HEK293 (cell line): Measurements from ENCODE around the gene HEG1.

ENCODE experiments used
- CTCF ChIA-PET: fragments of 350-600 bp; formaldehyde crosslinking; extraction: SDS; loops from one replicate; lab custom pipeline; 2021; ENCODE audit warnings: antibody characterized with exemption; lab: Yijun Ruan, JAX
- POLR2A ChIA-PET: fragments of 300-600 bp; formaldehyde crosslinking; extraction: SDS; loops from one replicate; lab custom pipeline; 2020; ENCODE audit warnings: antibody characterized with exemption, inconsistent platforms; lab: Yijun Ruan, JAX
- H3K27ac ChIP-seq: fragments of 200-500 bp; sonication (Bioruptor generic); 2 replicates; pipeline ENCODE4 v1.5.1; 2014; ENCODE audit warnings: low read depth, low read length, control low read depth, inconsistent platforms; ENCODE audit errors: extremely low read depth
- H3K36me3 ChIP-seq, 2 experiments: fragments of 200-500 bp in 1 of 2; sonication (Bioruptor generic) in 1 of 2; 1 replicate in 1 of 2; 2 replicates in 1 of 2; pipeline ENCODE4 v1.5.1; 2014 to 2017; ENCODE audit warnings: inconsistent platforms in 2 of 2, low read length in 2 of 2; ENCODE audit not compliant: control insufficient read depth in 2 of 2, insufficient read depth in 1 of 2
- H3K4me1 ChIP-seq: fragments of 200-500 bp; sonication (Bioruptor generic); 2 replicates; pipeline ENCODE4 v1.5.1; 2014; ENCODE audit warnings: mild to moderate bottlenecking, low read length, inconsistent platforms; ENCODE audit not compliant: control insufficient read depth, insufficient read depth
- H3K4me3 ChIP-seq: 2 replicates; pipeline ENCODE4 v1.5.1; 2011; ENCODE audit warnings: low read depth, mild to moderate bottlenecking, control low read depth, low read length, moderate library complexity
- H3K9me3 ChIP-seq: fragments of 200-500 bp; sonication (Bioruptor generic); 2 replicates; pipeline ENCODE4 v1.5.1; 2014; ENCODE audit warnings: low read depth, low read length, inconsistent platforms; ENCODE audit not compliant: control insufficient read depth, insufficient read depth
- FEZF1 ChIP-seq: fragments of 450-650 bp; formaldehyde crosslinking; IDR thresholded peaks from 2 replicates; pipeline ENCODE4 v1.5.1; 2016; ENCODE audit warnings: missing biosample characterization, missing genetic modification characterization
- SCRT1 ChIP-seq: fragments of 450-650 bp; formaldehyde crosslinking; IDR thresholded peaks from 2 replicates; pipeline ENCODE4 v1.5.1; 2016; ENCODE audit warnings: missing biosample characterization, missing genetic modification characterization, borderline replicate concordance
- SCRT2 ChIP-seq: fragments of 450-650 bp; formaldehyde crosslinking; IDR thresholded peaks from 2 replicates; pipeline ENCODE4 v1.5.1; 2016; ENCODE audit warnings: missing biosample characterization, missing genetic modification characterization
- TRIM28 ChIP-seq: IDR thresholded peaks from 2 replicates; pipeline ENCODE4 v1.6.1; 2011; ENCODE audit warnings: low read length, control low read depth, borderline replicate concordance
- WT1 ChIP-seq: fragments of 450-650 bp; formaldehyde crosslinking; IDR thresholded peaks from 2 replicates; pipeline ENCODE4 v1.5.1; 2016; ENCODE audit warnings: missing biosample characterization, missing genetic modification characterization
- ZBTB1 ChIP-seq: fragments of 450-650 bp; formaldehyde crosslinking; IDR thresholded peaks from 2 replicates; pipeline ENCODE4 v1.5.1; 2016; ENCODE audit warnings: missing biosample characterization, missing genetic modification characterization
- ZEB2 ChIP-seq: fragments of 450-650 bp; formaldehyde crosslinking; IDR thresholded peaks from 2 replicates; pipeline ENCODE4 v1.5.1; 2016; ENCODE audit warnings: missing biosample characterization, missing genetic modification characterization
- ZIC2 ChIP-seq: fragments of 450-650 bp; formaldehyde crosslinking; IDR thresholded peaks from 2 replicates; pipeline ENCODE4 v1.5.1; 2016; ENCODE audit warnings: missing biosample characterization, missing genetic modification characterization
- ZNF146 ChIP-seq: fragments of 450-650 bp; formaldehyde crosslinking; IDR thresholded peaks from 2 replicates; pipeline ENCODE4 v1.5.1; 2016; ENCODE audit warnings: missing biosample characterization, missing genetic modification characterization
- ZNF24 ChIP-seq: fragments of 450-650 bp; formaldehyde crosslinking; IDR thresholded peaks from 2 replicates; pipeline ENCODE4 v1.5.1; 2016; ENCODE audit warnings: missing biosample characterization, missing genetic modification characterization
- ZNF341 ChIP-seq: fragments of 450-650 bp; formaldehyde crosslinking; IDR thresholded peaks from 2 replicates; pipeline ENCODE4; 2016; ENCODE audit warnings: low read depth, missing biosample characterization, missing genetic modification characterization
- ZNF416 ChIP-seq: fragments of 450-650 bp; formaldehyde crosslinking; IDR thresholded peaks from 2 replicates; pipeline ENCODE4 v1.5.1; 2016; ENCODE audit warnings: missing biosample characterization, missing genetic modification characterization
- ZNF423 ChIP-seq: fragments of 450-650 bp; formaldehyde crosslinking; IDR thresholded peaks from 2 replicates; pipeline ENCODE4 v1.5.1; 2016; ENCODE audit warnings: missing biosample characterization, missing genetic modification characterization
- ZNF521 ChIP-seq: fragments of 450-650 bp; formaldehyde crosslinking; IDR thresholded peaks from 2 replicates; pipeline ENCODE4 v1.5.1; 2017; ENCODE audit warnings: missing biosample characterization, mild to moderate bottlenecking, missing genetic modification characterization
- ZNF600 ChIP-seq: fragments of 450-650 bp; formaldehyde crosslinking; IDR thresholded peaks from 2 replicates; pipeline ENCODE4 v1.5.1; 2016; ENCODE audit warnings: missing biosample characterization, missing genetic modification characterization
- ZNF629 ChIP-seq: fragments of 450-650 bp; formaldehyde crosslinking; IDR thresholded peaks from 2 replicates; pipeline ENCODE4 v1.5.1; 2017; ENCODE audit warnings: missing biosample characterization, missing genetic modification characterization
- ZNF639 ChIP-seq: fragments of 450-650 bp; formaldehyde crosslinking; IDR thresholded peaks from 2 replicates; pipeline ENCODE4 v1.5.1; 2016; ENCODE audit warnings: missing biosample characterization, missing genetic modification characterization
- TF ChIP-seq, protein P1 (sequence below): fragments of 450-650 bp; formaldehyde crosslinking; IDR thresholded peaks from 2 replicates; pipeline ENCODE4 v1.5.1; 2016; ENCODE audit warnings: missing biosample characterization, missing genetic modification characterization
- TF ChIP-seq, protein P2 (sequence below): fragments of 450-650 bp; formaldehyde crosslinking; IDR thresholded peaks from 2 replicates; pipeline ENCODE4 v1.5.1; 2016; ENCODE audit warnings: missing biosample characterization, missing genetic modification characterization, borderline replicate concordance
- TF ChIP-seq, protein P3 (sequence below): fragments of 450-650 bp; formaldehyde crosslinking; IDR thresholded peaks from 2 replicates; pipeline ENCODE4 v1.5.1; 2016; ENCODE audit warnings: missing biosample characterization, missing genetic modification characterization, borderline replicate concordance

The HEG1 gene

GRCh38 chr3:125053304-125053699, 2.5 kb downstream of the HEG1 start:
- no peak for TF ChIP-seq ZNF521 (tag by site-specific recombination)
- TF ChIP-seq SCRT2 (tag by site-specific recombination), result peak; percentile 76
- no peak for TF ChIP-seq ZBTB1
- TF ChIP-seq ZNF416, result no peak
- Histone ChIP-seq H3K27ac (no peak overlapping the region), H3K4me3 (no peak overlapping the region), H3K9me3 (no peaks in the 10 kb centered on the region), H3K4me1 (peaks cover 16% of the 10 kb centered on the region), H3K36me3 (peaks cover 0 to 11% of the 10 kb centered on the region in 2 experiments; a peak in 1 of 3 replicates)
- ChIA-PET POLR2A (interaction anchor here (1.1 kb wide), 1 partner anchor 9 kb away, joined by 4 read pairs; no protein-coding TSS in a partner anchor), CTCF (interaction anchor here (1.2 kb wide), 1 partner anchor 77 kb away, joined by 4 read pairs; no protein-coding TSS in a partner anchor)

- ChIA-PET POLR2A (interaction anchor here (1.1 kb wide), 1 partner anchor 10 kb away, joined by 4 read pairs; no protein-coding TSS in a partner anchor), CTCF (no interaction called here)
- Histone ChIP-seq H3K27ac (peak overlapping the region; percentile 10), H3K9me3 (no peaks in the 10 kb centered on the region), H3K36me3 (peaks cover 0 to 14% of the 10 kb centered on the region in 2 experiments; a peak in 1 of 3 replicates), H3K4me1 (peaks cover 16% of the 10 kb centered on the region), H3K4me3 (no peak overlapping the region)
- TF ChIP-seq ZNF146 (no peak), SCRT1 (tag by site-specific recombination) (peak; percentile 7; the same call in 1 of the 2 replicates), TRIM28 (peak; percentile 65; the same call in 1 of the 2 replicates), WT1 (tag by site-specific recombination) (0 out of 2 replicates have a peak, but pooled peaks have one; percentile 41), ZEB2 (peak; percentile 54; the same call in 1 of the 2 replicates), ZNF639 (tag by site-specific recombination) (no peak), ZNF600 (tag by site-specific recombination) (0 out of 2 replicates have a peak, but pooled peaks have one; percentile 26), ZIC2 (tag by site-specific recombination) (peak; percentile 54), ZNF24 (tag by site-specific recombination) (0 out of 2 replicates have a peak, but pooled peaks have one; percentile 40), ZNF629 (tag by site-specific recombination) (peak; percentile 49; the same call in 1 of the 2 replicates), FEZF1 (tag by site-specific recombination) (peak; percentile 99), ZNF341 (tag by site-specific recombination) (peak; percentile 85), ZNF423 (tag by site-specific recombination) (peak; percentile 89)
- TF ChIP-seq, protein P1, sequence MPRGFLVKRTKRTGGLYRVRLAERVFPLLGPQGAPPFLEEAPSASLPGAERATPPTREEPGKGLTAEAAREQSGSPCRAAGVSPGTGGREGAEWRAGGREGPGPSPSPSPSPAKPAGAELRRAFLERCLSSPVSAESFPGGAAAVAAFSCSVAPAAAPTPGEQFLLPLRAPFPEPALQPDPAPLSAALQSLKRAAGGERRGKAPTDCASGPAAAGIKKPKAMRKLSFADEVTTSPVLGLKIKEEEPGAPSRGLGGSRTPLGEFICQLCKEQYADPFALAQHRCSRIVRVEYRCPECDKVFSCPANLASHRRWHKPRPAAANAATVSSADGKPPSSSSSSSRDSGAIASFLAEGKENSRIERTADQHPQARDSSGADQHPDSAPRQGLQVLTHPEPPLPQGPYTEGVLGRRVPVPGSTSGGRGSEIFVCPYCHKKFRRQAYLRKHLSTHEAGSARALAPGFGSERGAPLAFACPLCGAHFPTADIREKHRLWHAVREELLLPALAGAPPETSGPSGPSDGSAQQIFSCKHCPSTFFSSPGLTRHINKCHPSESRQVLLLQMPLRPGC (tag by site-specific recombination), result peak; percentile 33; the same call in 1 of the 2 replicates
- TF ChIP-seq, protein P2, sequence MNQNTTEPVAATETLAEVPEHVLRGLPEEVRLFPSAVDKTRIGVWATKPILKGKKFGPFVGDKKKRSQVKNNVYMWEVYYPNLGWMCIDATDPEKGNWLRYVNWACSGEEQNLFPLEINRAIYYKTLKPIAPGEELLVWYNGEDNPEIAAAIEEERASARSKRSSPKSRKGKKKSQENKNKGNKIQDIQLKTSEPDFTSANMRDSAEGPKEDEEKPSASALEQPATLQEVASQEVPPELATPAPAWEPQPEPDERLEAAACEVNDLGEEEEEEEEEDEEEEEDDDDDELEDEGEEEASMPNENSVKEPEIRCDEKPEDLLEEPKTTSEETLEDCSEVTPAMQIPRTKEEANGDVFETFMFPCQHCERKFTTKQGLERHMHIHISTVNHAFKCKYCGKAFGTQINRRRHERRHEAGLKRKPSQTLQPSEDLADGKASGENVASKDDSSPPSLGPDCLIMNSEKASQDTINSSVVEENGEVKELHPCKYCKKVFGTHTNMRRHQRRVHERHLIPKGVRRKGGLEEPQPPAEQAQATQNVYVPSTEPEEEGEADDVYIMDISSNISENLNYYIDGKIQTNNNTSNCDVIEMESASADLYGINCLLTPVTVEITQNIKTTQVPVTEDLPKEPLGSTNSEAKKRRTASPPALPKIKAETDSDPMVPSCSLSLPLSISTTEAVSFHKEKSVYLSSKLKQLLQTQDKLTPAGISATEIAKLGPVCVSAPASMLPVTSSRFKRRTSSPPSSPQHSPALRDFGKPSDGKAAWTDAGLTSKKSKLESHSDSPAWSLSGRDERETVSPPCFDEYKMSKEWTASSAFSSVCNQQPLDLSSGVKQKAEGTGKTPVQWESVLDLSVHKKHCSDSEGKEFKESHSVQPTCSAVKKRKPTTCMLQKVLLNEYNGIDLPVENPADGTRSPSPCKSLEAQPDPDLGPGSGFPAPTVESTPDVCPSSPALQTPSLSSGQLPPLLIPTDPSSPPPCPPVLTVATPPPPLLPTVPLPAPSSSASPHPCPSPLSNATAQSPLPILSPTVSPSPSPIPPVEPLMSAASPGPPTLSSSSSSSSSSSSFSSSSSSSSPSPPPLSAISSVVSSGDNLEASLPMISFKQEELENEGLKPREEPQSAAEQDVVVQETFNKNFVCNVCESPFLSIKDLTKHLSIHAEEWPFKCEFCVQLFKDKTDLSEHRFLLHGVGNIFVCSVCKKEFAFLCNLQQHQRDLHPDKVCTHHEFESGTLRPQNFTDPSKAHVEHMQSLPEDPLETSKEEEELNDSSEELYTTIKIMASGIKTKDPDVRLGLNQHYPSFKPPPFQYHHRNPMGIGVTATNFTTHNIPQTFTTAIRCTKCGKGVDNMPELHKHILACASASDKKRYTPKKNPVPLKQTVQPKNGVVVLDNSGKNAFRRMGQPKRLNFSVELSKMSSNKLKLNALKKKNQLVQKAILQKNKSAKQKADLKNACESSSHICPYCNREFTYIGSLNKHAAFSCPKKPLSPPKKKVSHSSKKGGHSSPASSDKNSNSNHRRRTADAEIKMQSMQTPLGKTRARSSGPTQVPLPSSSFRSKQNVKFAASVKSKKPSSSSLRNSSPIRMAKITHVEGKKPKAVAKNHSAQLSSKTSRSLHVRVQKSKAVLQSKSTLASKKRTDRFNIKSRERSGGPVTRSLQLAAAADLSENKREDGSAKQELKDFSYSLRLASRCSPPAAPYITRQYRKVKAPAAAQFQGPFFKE (tag by site-specific recombination), result no peak
- TF ChIP-seq, protein P3, sequence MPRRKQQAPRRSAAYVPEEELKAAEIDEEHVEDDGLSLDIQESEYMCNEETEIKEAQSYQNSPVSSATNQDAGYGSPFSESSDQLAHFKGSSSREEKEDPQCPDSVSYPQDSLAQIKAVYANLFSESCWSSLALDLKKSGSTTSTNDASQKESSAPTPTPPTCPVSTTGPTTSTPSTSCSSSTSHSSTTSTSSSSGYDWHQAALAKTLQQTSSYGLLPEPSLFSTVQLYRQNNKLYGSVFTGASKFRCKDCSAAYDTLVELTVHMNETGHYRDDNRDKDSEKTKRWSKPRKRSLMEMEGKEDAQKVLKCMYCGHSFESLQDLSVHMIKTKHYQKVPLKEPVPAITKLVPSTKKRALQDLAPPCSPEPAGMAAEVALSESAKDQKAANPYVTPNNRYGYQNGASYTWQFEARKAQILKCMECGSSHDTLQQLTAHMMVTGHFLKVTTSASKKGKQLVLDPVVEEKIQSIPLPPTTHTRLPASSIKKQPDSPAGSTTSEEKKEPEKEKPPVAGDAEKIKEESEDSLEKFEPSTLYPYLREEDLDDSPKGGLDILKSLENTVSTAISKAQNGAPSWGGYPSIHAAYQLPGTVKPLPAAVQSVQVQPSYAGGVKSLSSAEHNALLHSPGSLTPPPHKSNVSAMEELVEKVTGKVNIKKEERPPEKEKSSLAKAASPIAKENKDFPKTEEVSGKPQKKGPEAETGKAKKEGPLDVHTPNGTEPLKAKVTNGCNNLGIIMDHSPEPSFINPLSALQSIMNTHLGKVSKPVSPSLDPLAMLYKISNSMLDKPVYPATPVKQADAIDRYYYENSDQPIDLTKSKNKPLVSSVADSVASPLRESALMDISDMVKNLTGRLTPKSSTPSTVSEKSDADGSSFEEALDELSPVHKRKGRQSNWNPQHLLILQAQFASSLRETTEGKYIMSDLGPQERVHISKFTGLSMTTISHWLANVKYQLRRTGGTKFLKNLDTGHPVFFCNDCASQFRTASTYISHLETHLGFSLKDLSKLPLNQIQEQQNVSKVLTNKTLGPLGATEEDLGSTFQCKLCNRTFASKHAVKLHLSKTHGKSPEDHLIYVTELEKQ (tag by site-specific recombination), result 0 out of 2 replicates have a peak, but pooled peaks have one; percentile 36
Measured at GRCh38 chr3:125052624-125053303, 3.0 kb downstream of the HEG1 start.
